Lower leg skin (tissue), 4 donors: ENCODE data around the gene DAPK2. TPM values are rescaled to one million over a fixed set of nuclear protein-coding genes. Genes with fewer than 3 reads are reported as not detected.

Experiments used
- DNase-seq, 2 donors: peaks; one replicate each; pipeline ENCODE4 v3.0.0-alpha.2; 2019; ENCODE audit warnings: low spot score in 2 of 2
- H3K4me3 ChIP-seq: fragments of 200-600 bp; sonication (generic); 2 replicates; pipeline ENCODE4 v1.5.1; 2017; ENCODE audit warnings: mild to moderate bottlenecking, low read depth; ENCODE audit not compliant: poor library complexity, severe bottlenecking
- CTCF ChIP-seq, 3 donors: fragments of 450-650 bp; IDR thresholded peaks; one replicate each; pipeline ENCODE4 v1.5.1; 2016; ENCODE audit warnings: antibody characterized with exemption in 3 of 3, mild to moderate bottlenecking in 3 of 3, moderate library complexity in 2 of 3
- POLR2A ChIP-seq, 2 donors: fragments of 450-650 bp; IDR thresholded peaks; one replicate each; pipeline ENCODE4 v1.6.1; 2016 to 2017; ENCODE audit warnings: antibody characterized with exemption in 2 of 2, mild to moderate bottlenecking in 1 of 2, moderate library complexity in 1 of 2
- WGBS, 2 donors: methylation state at CpG; one replicate each; pipeline ENCODE4 v1.1.5; 2018; 5-methylcytosine and 5-hydroxymethylcytosine counted together
- intact Hi-C: fragments of 100-400 bp; cut with DNase I; formaldehyde crosslinking; loops from one replicate; pipeline ENCODE4 v1.15.0; 2023; ENCODE audit warnings: low total_unique reads
- total RNA-seq, 4 donors: library from RNA; depleted of rRNA; stranded (reverse); fragments of >200 nt; gene quantifications; one replicate each; pipeline ENCODE4 v1.1.0, GENCODE V29; 2016

The DAPK2 gene
- total RNA-seq, 4 donors from 2014 or later, result 10.9 to 27.5 (median 13.3) TPM

- peak in 1 of 2 donors; percentile 64 for DNase-seq
- intact Hi-C loops, result no loop called here
- H3K4me3 ChIP-seq, result no peak overlapping the region
- TF ChIP-seq CTCF (IDR thresholded peaks at IDR 0.05), result no peak
- TF ChIP-seq POLR2A (IDR thresholded peaks at IDR 0.05), result no peak
- WGBS, 2 donors, result 48 to 93% methylated on average over 6 of the region's 6 CpGs
These were observed 67.0 kb downstream of the DAPK2 start for GRCh38 chr15:63979262-63979793.

DNA sequence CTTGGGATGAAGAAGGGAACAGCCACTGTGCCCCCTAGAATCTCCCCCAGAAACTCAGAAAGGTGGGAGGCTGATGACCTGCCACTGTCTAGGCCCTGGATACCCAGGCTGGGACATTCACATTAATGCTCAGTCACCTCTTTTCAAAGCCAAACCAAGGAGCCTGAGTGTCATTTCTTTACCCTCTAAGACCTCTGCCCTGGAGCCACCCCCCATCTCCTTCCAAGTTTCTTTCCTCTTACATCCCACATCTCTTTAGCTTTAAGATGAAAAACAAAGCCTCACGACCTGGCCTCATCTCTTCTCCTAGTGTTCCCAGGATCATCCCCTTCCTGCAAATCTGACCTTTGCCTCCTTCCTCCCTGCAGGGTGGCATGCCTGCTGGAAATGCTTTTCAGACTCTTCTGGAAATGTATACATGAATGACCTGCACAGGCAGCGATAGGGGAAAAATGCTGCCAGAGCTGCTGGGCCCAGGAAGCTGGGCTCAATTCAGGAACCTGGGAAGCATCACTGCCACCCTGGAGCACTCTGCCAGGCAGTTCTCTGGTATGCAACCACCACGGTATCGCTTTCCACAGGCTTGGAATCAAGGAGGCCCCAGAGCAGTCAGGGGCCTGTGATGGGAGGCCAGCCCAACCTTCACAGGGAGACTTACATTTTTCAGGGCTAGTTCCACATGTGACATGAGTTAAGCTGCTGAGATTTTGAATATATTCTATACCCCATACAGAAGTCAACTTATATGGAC, 67.6 kb downstream of the DAPK2 start:
- WGBS, 2 donors, result 61 to 70% methylated on average over 4 of the region's 4 CpGs
- no peak overlapping the region for H3K4me3 ChIP-seq
- no peak for TF ChIP-seq CTCF (IDR thresholded peaks at IDR 0.05)
- no peak for TF ChIP-seq POLR2A (IDR thresholded peaks at IDR 0.05)
- intact Hi-C loops, result no loop called here
- DNase-seq, result peak in 1 of 2 donors; percentile 46

DNA sequence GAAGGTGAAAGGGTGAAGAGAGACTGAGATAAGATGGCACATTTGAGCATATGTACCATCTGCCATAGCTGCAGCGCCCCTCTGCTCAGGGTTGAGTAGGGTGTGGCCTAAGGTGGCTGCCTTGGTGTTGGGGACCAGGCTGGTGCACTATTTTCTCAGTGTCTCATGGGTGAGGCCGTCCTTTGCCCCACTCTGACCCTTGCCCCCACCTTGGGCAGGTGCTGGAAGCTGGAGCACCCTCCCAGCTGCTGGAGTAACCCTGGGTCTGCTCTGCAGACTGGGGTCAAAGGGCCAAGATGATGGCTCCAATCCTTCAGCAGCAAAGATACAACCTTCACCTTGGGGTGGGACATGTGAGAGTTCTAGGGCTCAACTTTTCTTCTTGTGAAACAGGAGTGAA, 69.2 kb downstream of the DAPK2 start:
- DNase-seq, result peak in 1 of 2 donors; percentile 20
- no peak overlapping the region for H3K4me3 ChIP-seq
- intact Hi-C loops, result no loop called here
- 91 to 97% methylated on average over 2 of the region's 2 CpGs for WGBS, 2 donors
- TF ChIP-seq CTCF (IDR thresholded peaks at IDR 0.05) (no peak), POLR2A (IDR thresholded peaks at IDR 0.05) (no peak)

GRCh38 chr15:63974021-63974420, 72.3 kb downstream of the DAPK2 start:
- intact Hi-C loops, result no loop called here
- DNase-seq, result peak in 1 of 2 donors; percentile 26
- TF ChIP-seq CTCF (IDR thresholded peaks at IDR 0.05) (no peak), POLR2A (IDR thresholded peaks at IDR 0.05) (no peak)
- no peak overlapping the region for H3K4me3 ChIP-seq

DNA sequence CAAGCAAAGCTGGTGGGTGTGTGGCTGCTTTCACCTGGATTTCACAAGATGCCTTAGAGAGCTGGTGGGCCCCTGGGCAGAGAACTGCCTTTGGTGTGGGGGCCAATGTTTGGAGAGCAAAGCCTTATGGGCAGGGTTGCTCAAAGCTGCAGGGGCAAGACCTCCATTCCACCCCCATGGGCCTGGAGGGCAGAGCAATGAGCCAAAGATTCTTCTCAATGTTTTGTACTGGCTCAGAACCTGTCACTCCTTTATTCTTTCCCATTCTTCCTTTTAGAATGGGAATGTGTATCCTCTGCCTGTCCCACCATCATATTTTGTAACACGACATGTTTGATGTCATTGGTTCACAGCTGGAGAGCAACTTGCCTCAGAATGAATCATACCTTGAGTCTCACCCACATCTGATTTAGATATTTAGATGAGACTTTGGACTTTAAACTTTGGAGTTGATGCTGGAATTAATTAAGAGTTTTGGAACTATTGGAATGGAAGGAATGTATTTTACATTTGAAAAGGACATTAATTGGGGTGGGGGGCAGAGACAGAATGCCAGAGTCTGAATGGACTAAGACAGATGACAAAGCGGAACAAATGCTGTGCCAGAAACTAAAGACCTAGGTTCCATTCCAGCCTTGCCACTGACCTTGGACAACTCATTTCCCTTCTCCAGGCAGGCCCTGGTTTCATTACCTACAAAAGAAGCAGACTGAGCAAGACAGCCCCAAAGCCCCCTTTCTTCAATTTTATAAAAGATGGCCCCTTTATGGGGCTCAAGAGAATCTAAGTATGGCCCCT, 72.9 kb downstream of the DAPK2 start:
- no peak overlapping the region for H3K4me3 ChIP-seq
- WGBS, 2 donors, result 14 to 17% methylated on average over 2 of the region's 2 CpGs
- intact Hi-C loops, result no loop called here
- no peak for TF ChIP-seq POLR2A (IDR thresholded peaks at IDR 0.05)
- TF ChIP-seq CTCF (IDR thresholded peaks at IDR 0.05), result no peak
- peak in 1 of 2 donors; percentile 75 for DNase-seq
